Nephron (organoid): ENCODE data around the gene FSIP1.

Experiments used
- H3K27ac Mint-ChIP-seq, 3 experiments: 2 replicates each; pipeline ENCODE4 v1.8.0; 2020; ENCODE audit warnings: mixed read lengths in 3 of 3, mild to moderate bottlenecking in 2 of 3, moderate library complexity in 1 of 3
- H3K27me3 Mint-ChIP-seq: 2 replicates; pipeline ENCODE4 v1.8.0; 2021; ENCODE audit warnings: low read depth, mild to moderate bottlenecking, moderate library complexity, mixed read lengths
- H3K36me3 Mint-ChIP-seq: 2 replicates; pipeline ENCODE4 v1.8.0; 2020; ENCODE audit warnings: low read depth, mixed read lengths
- H3K4me1 Mint-ChIP-seq: 2 replicates; pipeline ENCODE4 v1.8.0; 2020; ENCODE audit warnings: mixed read lengths
- H3K4me3 Mint-ChIP-seq, 3 experiments: 2 replicates each; pipeline ENCODE4 v1.8.0; 2020; ENCODE audit warnings: mild to moderate bottlenecking in 3 of 3, mixed read lengths in 3 of 3, moderate library complexity in 2 of 3
- H3K9me3 Mint-ChIP-seq: 2 replicates; pipeline ENCODE4 v1.8.0; 2020; ENCODE audit warnings: mixed read lengths
- TF ChIP-seq, protein P1 (sequence below), 3 experiments: fragments of 200-600 bp; sonication (generic); IDR thresholded peaks; one replicate each; pipeline ENCODE4 v1.5.0; 2021; ENCODE audit warnings: antibody characterized with exemption in 3 of 3; ENCODE audit not compliant: unreplicated experiment in 3 of 3

FSIP1 gene

DNA sequence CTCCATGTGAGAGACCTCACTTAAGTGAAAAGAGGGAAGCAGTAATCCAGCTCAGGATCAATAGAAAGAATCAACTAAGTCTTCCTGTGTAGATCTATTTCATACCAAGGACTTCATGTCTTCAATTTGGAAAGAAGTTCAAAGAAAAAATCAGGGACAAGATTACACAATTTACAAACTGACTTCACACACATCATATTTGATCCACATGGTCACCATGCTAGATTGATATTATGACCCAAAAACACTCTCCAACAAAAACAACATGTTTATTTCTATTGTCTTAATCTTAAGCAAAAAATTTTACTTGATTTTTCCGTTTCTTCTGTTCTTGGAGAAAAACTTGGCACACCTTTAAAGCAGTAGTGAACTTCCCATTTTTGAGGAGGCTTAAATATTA is 125.5 kb downstream of the FSIP1 start:
- Mint-ChIP-seq H3K4me3 (no peak overlapping the region), H3K9me3 (peaks cover 13% of the 10 kb centered on the region), H3K36me3 (peaks cover 3% of the 10 kb centered on the region), H3K27ac (no peak overlapping the region), H3K4me1 (peaks cover under 1% of the 10 kb centered on the region), H3K27me3 (no peaks in the 10 kb centered on the region)
- TF ChIP-seq, protein P1, sequence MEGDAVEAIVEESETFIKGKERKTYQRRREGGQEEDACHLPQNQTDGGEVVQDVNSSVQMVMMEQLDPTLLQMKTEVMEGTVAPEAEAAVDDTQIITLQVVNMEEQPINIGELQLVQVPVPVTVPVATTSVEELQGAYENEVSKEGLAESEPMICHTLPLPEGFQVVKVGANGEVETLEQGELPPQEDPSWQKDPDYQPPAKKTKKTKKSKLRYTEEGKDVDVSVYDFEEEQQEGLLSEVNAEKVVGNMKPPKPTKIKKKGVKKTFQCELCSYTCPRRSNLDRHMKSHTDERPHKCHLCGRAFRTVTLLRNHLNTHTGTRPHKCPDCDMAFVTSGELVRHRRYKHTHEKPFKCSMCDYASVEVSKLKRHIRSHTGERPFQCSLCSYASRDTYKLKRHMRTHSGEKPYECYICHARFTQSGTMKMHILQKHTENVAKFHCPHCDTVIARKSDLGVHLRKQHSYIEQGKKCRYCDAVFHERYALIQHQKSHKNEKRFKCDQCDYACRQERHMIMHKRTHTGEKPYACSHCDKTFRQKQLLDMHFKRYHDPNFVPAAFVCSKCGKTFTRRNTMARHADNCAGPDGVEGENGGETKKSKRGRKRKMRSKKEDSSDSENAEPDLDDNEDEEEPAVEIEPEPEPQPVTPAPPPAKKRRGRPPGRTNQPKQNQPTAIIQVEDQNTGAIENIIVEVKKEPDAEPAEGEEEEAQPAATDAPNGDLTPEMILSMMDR (IDR thresholded peaks at IDR 0.05; ENCODE audit: unreplicated experiment in 3 of 3): no peak

DNA sequence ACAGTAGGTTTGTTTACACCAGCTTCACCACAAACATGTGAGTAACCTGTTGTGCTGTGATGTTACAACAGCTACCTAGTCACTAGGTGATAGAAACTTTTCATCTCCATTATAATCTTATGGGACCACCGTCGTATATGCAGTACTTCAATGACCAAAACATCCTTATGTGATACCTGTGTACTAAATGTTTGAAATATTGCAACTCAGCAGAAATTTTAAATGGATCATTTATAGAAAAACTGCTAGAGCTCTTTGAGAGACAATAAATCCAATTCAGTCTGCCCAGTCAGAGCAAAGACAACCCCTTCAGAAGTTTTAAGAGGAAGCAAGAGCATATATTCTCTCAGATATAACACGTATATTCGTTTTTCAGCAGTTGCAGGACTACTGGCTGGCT is 128.3 kb downstream of the FSIP1 start:
- Mint-ChIP-seq H3K36me3 (peaks cover 3% of the 10 kb centered on the region), H3K27ac (no peak overlapping the region), H3K27me3 (peaks cover 7% of the 10 kb centered on the region), H3K4me1 (peaks cover 7% of the 10 kb centered on the region), H3K4me3 (no peak overlapping the region), H3K9me3 (peaks cover 8% of the 10 kb centered on the region)
- TF ChIP-seq, protein P1 (IDR thresholded peaks at IDR 0.05; ENCODE audit: unreplicated experiment in 3 of 3): no peak

DNA sequence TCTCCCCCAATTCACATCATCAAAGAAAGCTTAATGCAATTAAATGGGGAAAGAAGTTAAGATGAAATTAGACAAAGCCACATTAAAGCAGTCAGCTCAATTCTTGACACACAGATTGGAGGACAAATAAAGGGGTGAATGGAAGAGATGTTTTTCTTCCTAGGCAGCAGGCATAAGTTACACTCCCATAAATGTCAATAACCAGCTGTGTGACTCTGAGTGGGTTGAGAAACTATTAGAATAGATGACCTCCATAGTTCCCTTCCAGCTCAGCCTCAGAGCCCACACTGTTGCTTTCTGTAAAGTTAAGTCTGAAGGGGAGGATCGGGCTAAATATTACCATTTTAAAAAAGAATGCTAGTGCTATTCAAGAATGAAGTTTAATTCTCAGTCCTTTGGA is 130.8 kb downstream of the FSIP1 start:
- Mint-ChIP-seq H3K36me3 (no peaks in the 10 kb centered on the region), H3K9me3 (peaks cover under 1% of the 10 kb centered on the region), H3K27me3 (peaks cover 7% of the 10 kb centered on the region), H3K4me1 (peaks cover 7% of the 10 kb centered on the region), H3K4me3 (no peak overlapping the region), H3K27ac (peak overlapping the region; percentile 39 to 77 (median 54))
- TF ChIP-seq, protein P1 (IDR thresholded peaks at IDR 0.05; ENCODE audit: unreplicated experiment in 3 of 3): no peak

DNA sequence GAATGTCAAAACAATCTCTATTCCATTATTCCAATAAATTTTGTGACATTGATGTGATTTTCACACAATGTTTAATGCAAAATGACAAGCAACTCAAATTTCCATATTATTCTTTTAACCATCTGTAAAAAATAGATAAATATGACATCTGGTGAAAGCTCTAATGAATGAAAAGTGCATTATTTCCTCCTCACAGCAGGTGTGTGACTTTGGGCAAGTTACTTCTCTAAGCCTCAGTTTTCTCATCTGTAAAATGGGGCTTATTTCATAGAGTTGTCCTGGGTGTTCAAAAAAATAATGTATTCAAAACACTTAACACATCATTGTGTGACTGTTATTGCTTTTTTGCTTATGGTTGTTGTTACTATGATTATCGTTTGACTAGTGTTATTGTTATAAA is 131.3 kb downstream of the FSIP1 start:
- peaks cover 7% of the 10 kb centered on the region for H3K27me3 Mint-ChIP-seq
- no peaks in the 10 kb centered on the region for H3K9me3 Mint-ChIP-seq
- peaks cover 7% of the 10 kb centered on the region for H3K4me1 Mint-ChIP-seq
- TF ChIP-seq, protein P1 (IDR thresholded peaks at IDR 0.05; ENCODE audit: unreplicated experiment in 3 of 3): no peak
- H3K36me3 Mint-ChIP-seq: no peaks in the 10 kb centered on the region
- H3K4me3 Mint-ChIP-seq: no peak overlapping the region
- no peak overlapping the region for H3K27ac Mint-ChIP-seq

DNA sequence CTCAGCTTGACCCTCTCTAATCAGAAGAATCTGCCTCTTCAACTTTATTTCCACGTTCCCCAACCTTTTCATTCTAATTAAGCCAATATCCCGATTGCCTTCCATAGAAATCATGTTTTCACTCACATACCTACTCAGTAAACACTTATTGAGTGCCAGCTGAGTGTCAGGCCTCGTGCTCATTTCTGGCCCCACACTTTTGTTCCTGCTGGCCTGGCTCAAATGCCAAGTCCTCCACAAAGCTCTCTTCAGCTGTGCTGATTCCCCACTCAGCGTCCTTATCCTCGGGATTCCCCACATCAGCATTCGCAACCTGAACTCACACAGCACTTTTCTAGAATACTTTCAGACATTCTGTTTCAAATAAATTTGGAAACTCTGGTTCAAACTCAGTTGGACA is 132.9 kb downstream of the FSIP1 start:
- peak overlapping the region in 1 of 3 experiments; percentile 6 for H3K27ac Mint-ChIP-seq
- H3K4me3 Mint-ChIP-seq: no peak overlapping the region
- H3K4me1 Mint-ChIP-seq: peaks cover 7% of the 10 kb centered on the region
- H3K27me3 Mint-ChIP-seq: peaks cover 7% of the 10 kb centered on the region
- no peaks in the 10 kb centered on the region for H3K36me3 Mint-ChIP-seq
- no peaks in the 10 kb centered on the region for H3K9me3 Mint-ChIP-seq
- TF ChIP-seq, protein P1 (IDR thresholded peaks at IDR 0.05; ENCODE audit: unreplicated experiment in 3 of 3): no peak

DNA sequence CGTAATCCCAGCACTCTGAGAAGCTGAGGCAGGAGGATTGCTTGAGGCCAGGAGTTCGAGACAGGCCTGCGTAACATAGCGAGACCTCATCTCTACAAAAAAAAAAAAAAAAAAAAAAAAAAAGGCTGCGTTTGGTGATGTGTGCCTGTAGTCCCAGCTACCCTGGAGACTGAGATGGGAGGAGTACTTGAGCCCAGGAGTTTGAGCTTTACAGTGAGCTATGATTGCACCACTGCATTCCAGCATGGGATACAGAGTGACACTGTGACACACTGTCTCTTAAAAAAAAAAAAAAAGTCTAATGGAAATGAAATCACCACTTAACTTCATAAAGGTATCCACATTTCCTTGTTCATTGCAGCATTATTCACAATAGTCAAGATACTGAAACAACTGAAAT is 136.2 kb downstream of the FSIP1 start:
- Mint-ChIP-seq H3K9me3 (no peaks in the 10 kb centered on the region), H3K27me3 (peaks cover 7% of the 10 kb centered on the region), H3K4me1 (peaks cover 23% of the 10 kb centered on the region), H3K4me3 (no peak overlapping the region), H3K27ac (no peak overlapping the region), H3K36me3 (no peaks in the 10 kb centered on the region)
- TF ChIP-seq, protein P1 (IDR thresholded peaks at IDR 0.05; ENCODE audit: unreplicated experiment in 3 of 3): no peak
